IMR-90 (cell line): ENCODE data around the gene IL18BP. TPM values are rescaled to one million over a fixed set of nuclear protein-coding genes. Genes with fewer than 3 reads are reported as not detected.

Experiments used
- ATAC-seq: fragments of 200-7000 bp; cut with Tn5 transposase; 2 replicates; pipeline ENCODE4 v1.9.1; 2020; ENCODE audit warnings: low read depth, mild to moderate bottlenecking, moderate library complexity
- BruUV-seq: library from RNA; stranded (reverse); fragments of 400-500 nt; replicated peaks from 2 replicates; lab custom pipeline; 2021; lab: Mats Ljungman, UMichigan
- CTCF ChIA-PET: fragments of 300-600 bp; formaldehyde crosslinking; extraction: SDS; loops from one replicate; lab custom pipeline; 2021; ENCODE audit warnings: antibody characterized with exemption; lab: Yijun Ruan, JAX
- POLR2A ChIA-PET: fragments of 300-600 bp; sonication (Branson Sonifier 250); formaldehyde crosslinking; loops from one replicate; lab custom pipeline; 2022; ENCODE audit warnings: antibody characterized with exemption; ENCODE audit not compliant: unreplicated experiment; lab: Charles Lee
- DNase-seq: peaks from one replicate; pipeline ENCODE4 v3.0.0; 2013
- H2AFZ ChIP-seq: replicated peaks from 2 replicates; pipeline ENCODE3; 2013; ENCODE audit warnings: low read length, mild to moderate bottlenecking; ENCODE audit not compliant: poor library complexity
- H2AK5ac ChIP-seq: 2 replicates; pipeline ENCODE4 v1.6.1; 2013; ENCODE audit warnings: low read depth, low read length, inconsistent platforms
- H2AK9ac ChIP-seq: replicated peaks from 2 replicates; pipeline ENCODE3; 2013; ENCODE audit warnings: mild to moderate bottlenecking, low read depth, low read length, moderate library complexity; ENCODE audit not compliant: poor library complexity
- H2BK120ac ChIP-seq: 2 replicates; pipeline ENCODE4 v1.6.1; 2013; ENCODE audit warnings: low read depth, low read length, inconsistent platforms
- H2BK15ac ChIP-seq: 3 replicates; pipeline ENCODE4 v1.6.1; 2013; ENCODE audit warnings: low read depth, low read length, inconsistent platforms
- H2BK20ac ChIP-seq: 2 replicates; pipeline ENCODE4 v1.6.1; 2013; ENCODE audit warnings: low read depth, mild to moderate bottlenecking, inconsistent platforms, low read length, moderate library complexity
- H2BK5ac ChIP-seq: 2 replicates; pipeline ENCODE4 v1.6.1; 2013; ENCODE audit warnings: mild to moderate bottlenecking, low read depth, low read length, inconsistent platforms; ENCODE audit not compliant: poor library complexity, severe bottlenecking
- H3K14ac ChIP-seq: replicated peaks from 2 replicates; pipeline ENCODE4 v1.6.1; 2013; ENCODE audit warnings: low read depth, low read length, inconsistent platforms
- H3K18ac ChIP-seq: 2 replicates; pipeline ENCODE4 v1.6.1; 2013; ENCODE audit warnings: low read depth, low read length, control low read depth
- H3K23ac ChIP-seq: 2 replicates; pipeline ENCODE4 v1.6.1; 2013; ENCODE audit warnings: low read depth, low read length, inconsistent platforms
- H3K27ac ChIP-seq: 2 replicates; pipeline ENCODE4 v1.5.1; 2013; ENCODE audit warnings: mild to moderate bottlenecking, control low read depth, low read length; ENCODE audit not compliant: insufficient read depth
- H3K27me3 ChIP-seq: 2 replicates; pipeline ENCODE4 v1.6.1; 2013; ENCODE audit warnings: low read length; ENCODE audit not compliant: control insufficient read depth, insufficient read depth
- H3K36me3 ChIP-seq: 2 replicates; pipeline ENCODE4 v1.6.1; 2013; ENCODE audit warnings: low read length, mixed read lengths; ENCODE audit not compliant: control insufficient read depth, insufficient read depth
- H3K4ac ChIP-seq: 2 replicates; pipeline ENCODE4 v1.6.1; 2013; ENCODE audit warnings: low read depth, low read length, inconsistent platforms
- H3K4me1 ChIP-seq: 2 replicates; pipeline ENCODE4 v1.6.1; 2013; ENCODE audit warnings: low read length, mixed read lengths; ENCODE audit not compliant: control insufficient read depth, insufficient read depth
- H3K4me2 ChIP-seq: 2 replicates; pipeline ENCODE4 v1.6.1; 2013; ENCODE audit warnings: low read depth, mild to moderate bottlenecking, control low read depth, low read length, moderate library complexity
- H3K4me3 ChIP-seq: 2 replicates; pipeline ENCODE4 v1.5.1; 2013; ENCODE audit warnings: low read depth, mild to moderate bottlenecking, control low read depth, low read length, moderate library complexity; ENCODE audit not compliant: insufficient read depth
- H3K56ac ChIP-seq: 2 replicates; pipeline ENCODE4 v1.6.1; 2013; ENCODE audit warnings: low read length, inconsistent platforms; ENCODE audit not compliant: insufficient read depth; ENCODE audit errors: extremely low read depth
- H3K79me1 ChIP-seq, 2 experiments: 2 replicates each; pipeline ENCODE4 v1.6.1; 2013; ENCODE audit warnings: low read length in 2 of 2, inconsistent platforms in 1 of 2, low read depth in 1 of 2
- H3K9ac ChIP-seq: 2 replicates; pipeline ENCODE4 v1.6.1; 2013; ENCODE audit warnings: low read depth, low read length, control low read depth
- H3K9me1 ChIP-seq: 2 replicates; pipeline ENCODE4 v1.6.1; 2013; ENCODE audit warnings: low read length, inconsistent platforms; ENCODE audit not compliant: insufficient read depth
- H3K9me3 ChIP-seq: 2 replicates; pipeline ENCODE4 v1.6.1; 2013; ENCODE audit warnings: low read length; ENCODE audit not compliant: control insufficient read depth, insufficient read depth
- H4K20me1 ChIP-seq: 2 replicates; pipeline ENCODE4 v1.6.1; 2013; ENCODE audit warnings: low read length, inconsistent platforms; ENCODE audit not compliant: insufficient read depth
- H4K5ac ChIP-seq: 2 replicates; pipeline ENCODE4 v1.6.1; 2013; ENCODE audit warnings: mild to moderate bottlenecking, low read depth, low read length, control low read depth
- H4K8ac ChIP-seq, 2 experiments: 2 replicates each; pipeline ENCODE4 v1.6.1; 2013; ENCODE audit warnings: low read depth in 2 of 2, low read length in 2 of 2, control low read depth in 1 of 2, inconsistent platforms in 1 of 2
- H4K91ac ChIP-seq: 2 replicates; pipeline ENCODE4 v1.6.1; 2013; ENCODE audit warnings: low read depth, low read length, inconsistent platforms; ENCODE audit not compliant: insufficient read depth
- CEBPB ChIP-seq: IDR thresholded peaks from 2 replicates; pipeline ENCODE4 v1.6.1; 2012; ENCODE audit warnings: low read depth, low read length, improper control_type of control experiment
- CHD1 ChIP-seq: IDR thresholded peaks from 2 replicates; pipeline ENCODE4 v1.6.1; 2012; ENCODE audit warnings: low read depth, low read length, improper control_type of control experiment
- MAFK ChIP-seq: IDR thresholded peaks from 2 replicates; pipeline ENCODE4 v1.6.1; 2012; ENCODE audit warnings: low read depth, low read length, improper control_type of control experiment
- MAZ ChIP-seq: IDR thresholded peaks from 2 replicates; pipeline ENCODE4 v1.6.1; 2012; ENCODE audit warnings: low read depth, mild to moderate bottlenecking, low read length, improper control_type of control experiment, moderate library complexity, borderline replicate concordance
- MXI1 ChIP-seq: IDR thresholded peaks from 2 replicates; pipeline ENCODE4 v1.6.1; 2012; ENCODE audit warnings: low read depth, mild to moderate bottlenecking, low read length, moderate library complexity, borderline replicate concordance
- RAD21 ChIP-seq: IDR thresholded peaks from 2 replicates; pipeline ENCODE4 v1.6.1; 2012; ENCODE audit warnings: low read length, improper control_type of control experiment
- WGBS, 2 experiments: methylation state at CpG; one replicate each; pipeline versions ENCODE4 v1.1.5 to v1.1.7; 2013; ENCODE audit warnings: missing lambda C conversion rate in 2 of 2; ENCODE audit not compliant: insufficient read length in 1 of 2; ENCODE audit errors: extremely low coverage in 2 of 2; 5-methylcytosine and 5-hydroxymethylcytosine counted together
- dilution Hi-C: fragments of 300-500 bp; cut with HindIII; formaldehyde crosslinking; loops from one replicate; pipeline ENCODE4 v1.14.3; 2018; ENCODE audit warnings: low sequenced_read_pairs; ENCODE audit not compliant: unreplicated experiment
- in situ Hi-C: fragments of 300-500 bp; cut with MboI; formaldehyde crosslinking; loops from 3 replicates; pipeline ENCODE4 v1.14.3; 2019; ENCODE audit warnings: low sequenced_read_pairs, inconsistent platforms, mixed read lengths
- intact Hi-C: fragments of 100-400 bp; cut with micrococcal nuclease; formaldehyde crosslinking; loops from 2 replicates; pipeline ENCODE4 v1.10.0; 2022
- polyA plus RNA-seq, 3 experiments: library from polyadenylated mRNA; depleted of rRNA; stranded (reverse); fragments of >200 nt; gene quantifications; 2 replicates each; pipeline ENCODE4 v1.2.3, GENCODE V29; 2012; ENCODE audit warnings: low replicate concordance in 1 of 3
- total RNA-seq: library from RNA; depleted of rRNA; stranded (reverse); fragments of >200 nt; gene quantifications from 2 replicates; pipeline ENCODE4 v1.2.3, GENCODE V29; 2012
- TF ChIP-seq, protein P1 (sequence below): conservative IDR thresholded peaks from 2 replicates; pipeline ENCODE4 v1.5.1; 2012; ENCODE audit warnings: mild to moderate bottlenecking, low read depth, low read length, improper control_type of control experiment

The IL18BP gene
- total and polyA plus RNA-seq, 2 of the 4 experiments (the other 2 are of a cell fraction) = 0.90 to 3.2 TPM

DNA sequence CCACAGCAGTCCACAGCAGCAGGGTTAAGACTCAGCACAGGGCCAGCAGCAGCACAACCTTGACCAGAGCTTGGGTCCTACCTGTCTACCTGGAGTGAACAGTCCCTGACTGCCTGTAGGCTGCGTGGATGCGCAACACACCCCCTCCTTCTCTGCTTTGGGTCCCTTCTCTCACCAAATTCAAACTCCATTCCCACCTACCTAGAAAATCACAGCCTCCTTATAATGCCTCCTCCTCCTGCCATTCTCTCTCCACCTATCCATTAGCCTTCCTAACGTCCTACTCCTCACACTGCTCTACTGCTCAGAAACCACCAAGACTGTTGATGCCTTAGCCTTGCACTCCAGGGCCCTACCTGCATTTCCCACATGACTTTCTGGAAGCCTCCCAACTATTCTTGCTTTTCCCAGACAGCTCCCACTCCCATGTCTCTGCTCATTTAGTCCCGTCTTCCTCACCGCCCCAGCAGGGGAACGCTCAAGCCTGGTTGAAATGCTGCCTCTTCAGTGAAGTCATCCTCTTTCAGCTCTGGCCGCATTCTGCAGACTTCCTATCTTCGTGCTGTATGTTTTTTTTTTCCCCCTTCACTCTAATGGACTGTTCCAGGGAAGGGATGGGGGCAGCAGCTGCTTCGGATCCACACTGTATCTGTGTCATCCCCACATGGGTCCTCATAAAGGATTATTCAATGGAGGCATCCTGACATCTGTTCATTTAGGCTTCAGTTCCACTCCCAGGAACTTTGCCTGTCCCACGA lies 3.3 kb downstream of the IL18BP start:
- H4K8ac ChIP-seq = no peak overlapping the region
- H3K9me1 ChIP-seq = peaks cover 6% of the 10 kb centered on the region
- H4K20me1 ChIP-seq = peaks cover 27% of the 10 kb centered on the region
- no peak overlapping the region for H2AK5ac ChIP-seq
- no peak overlapping the region for H2BK20ac ChIP-seq
- H2AK9ac ChIP-seq = no peak overlapping the region
- no peaks in the 10 kb centered on the region for H3K9me3 ChIP-seq
- H3K14ac ChIP-seq = no peak overlapping the region
- POLR2A ChIA-PET = no interaction called here
- no peak overlapping the region for H4K5ac ChIP-seq
- H2BK5ac ChIP-seq = no peak overlapping the region
- 73% methylated on average over 3 of the region's 10 CpGs; no CpG with 5 or more reads in 1 of the 2 experiments for WGBS, 2 experiments
- H3K9ac ChIP-seq = no peak overlapping the region
- ATAC-seq = no peak
- H3K27ac ChIP-seq = no peak overlapping the region
- H4K91ac ChIP-seq = no peak overlapping the region
- no peak overlapping the region for H2AFZ ChIP-seq
- TF ChIP-seq, protein P1, sequence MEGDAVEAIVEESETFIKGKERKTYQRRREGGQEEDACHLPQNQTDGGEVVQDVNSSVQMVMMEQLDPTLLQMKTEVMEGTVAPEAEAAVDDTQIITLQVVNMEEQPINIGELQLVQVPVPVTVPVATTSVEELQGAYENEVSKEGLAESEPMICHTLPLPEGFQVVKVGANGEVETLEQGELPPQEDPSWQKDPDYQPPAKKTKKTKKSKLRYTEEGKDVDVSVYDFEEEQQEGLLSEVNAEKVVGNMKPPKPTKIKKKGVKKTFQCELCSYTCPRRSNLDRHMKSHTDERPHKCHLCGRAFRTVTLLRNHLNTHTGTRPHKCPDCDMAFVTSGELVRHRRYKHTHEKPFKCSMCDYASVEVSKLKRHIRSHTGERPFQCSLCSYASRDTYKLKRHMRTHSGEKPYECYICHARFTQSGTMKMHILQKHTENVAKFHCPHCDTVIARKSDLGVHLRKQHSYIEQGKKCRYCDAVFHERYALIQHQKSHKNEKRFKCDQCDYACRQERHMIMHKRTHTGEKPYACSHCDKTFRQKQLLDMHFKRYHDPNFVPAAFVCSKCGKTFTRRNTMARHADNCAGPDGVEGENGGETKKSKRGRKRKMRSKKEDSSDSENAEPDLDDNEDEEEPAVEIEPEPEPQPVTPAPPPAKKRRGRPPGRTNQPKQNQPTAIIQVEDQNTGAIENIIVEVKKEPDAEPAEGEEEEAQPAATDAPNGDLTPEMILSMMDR = no peak
- TF ChIP-seq MAFK = no peak
- no peak for TF ChIP-seq RAD21
- TF ChIP-seq CEBPB = no peak
- TF ChIP-seq CHD1 = no peak
- TF ChIP-seq MAZ = no peak
- no peak for TF ChIP-seq MXI1
- no peak overlapping the region for H3K4ac ChIP-seq
- no peak overlapping the region for H2BK15ac ChIP-seq
- H3K79me1 ChIP-seq = peaks cover 3 to 19% of the 10 kb centered on the region in 2 experiments; a peak in 2 of 4 replicates
- in situ Hi-C loops = no loop called here
- H3K23ac ChIP-seq = no peak overlapping the region
- no peak overlapping the region for H3K4me2 ChIP-seq
- peaks cover 6% of the 10 kb centered on the region for H3K4me1 ChIP-seq
- H3K27me3 ChIP-seq = no peaks in the 10 kb centered on the region
- no TSS peak for BruUV-seq
- intact Hi-C loops = no loop called here
- H2BK120ac ChIP-seq = no peak overlapping the region
- dilution Hi-C loops = no loop called here
- DNase-seq = no peak
- H3K18ac ChIP-seq = no peak overlapping the region
- CTCF ChIA-PET = interaction anchor here (0.7 kb wide), 1 partner anchor 118 kb away, joined by 3 read pairs; no protein-coding TSS in a partner anchor
- no peak overlapping the region for H3K56ac ChIP-seq
- H3K4me3 ChIP-seq = no peak overlapping the region
- peaks cover 63% of the 10 kb centered on the region for H3K36me3 ChIP-seq
